OCI-LY7 (cell line): ENCODE results near the gene FIBIN. TPM values are rescaled to one million over a fixed set of nuclear protein-coding genes. Genes with fewer than 3 reads are reported as not detected.

Source experiments
- BruUV-seq: library from RNA; stranded (reverse); fragments of 400-500 nt; replicated peaks from 2 replicates; lab custom pipeline; 2021; lab: Mats Ljungman, UMichigan
- CTCF ChIA-PET: fragments of 300-600 bp; sonication (Branson Sonifier 250); formaldehyde crosslinking; loops from one replicate; lab custom pipeline; 2022; ENCODE audit warnings: antibody characterized with exemption; ENCODE audit not compliant: unreplicated experiment; lab: Charles Lee
- POLR2A ChIA-PET: fragments of 300-600 bp; sonication (Branson Sonifier 250); formaldehyde crosslinking; loops from one replicate; lab custom pipeline; 2022; ENCODE audit warnings: antibody characterized with exemption; lab: Charles Lee
- DNase-seq: peaks from one replicate; pipeline ENCODE4 v3.0.0-alpha.2; 2015; ENCODE audit warnings: low spot score
- H2AFZ ChIP-seq: fragments of 200-600 bp; sonication (generic), shearing (Covaris generic); 2 replicates; pipeline ENCODE4 v1.6.1; 2014; ENCODE audit warnings: mild to moderate bottlenecking, antibody characterized with exemption, low read length, moderate library complexity
- H3K27ac ChIP-seq: fragments of 200-600 bp; sonication (generic); 2 replicates; pipeline ENCODE4 v1.5.1; 2014; ENCODE audit warnings: mixed run types, low read depth, mild to moderate bottlenecking, moderate library complexity, low read length, inconsistent platforms; ENCODE audit not compliant: poor library complexity, severe bottlenecking
- H3K36me3 ChIP-seq: fragments of 200-600 bp; sonication (generic); 2 replicates; pipeline ENCODE4 v1.6.1; 2014; ENCODE audit warnings: mild to moderate bottlenecking, antibody characterized with exemption, low read length, moderate library complexity, mixed read lengths; ENCODE audit not compliant: insufficient read depth
- H3K4me1 ChIP-seq: fragments of 200-600 bp; sonication (generic); 2 replicates; pipeline ENCODE4 v1.5.1; 2014; ENCODE audit warnings: mild to moderate bottlenecking, low read length; ENCODE audit not compliant: insufficient read depth, poor library complexity, severe bottlenecking
- H3K4me2 ChIP-seq: fragments of 200-600 bp; sonication (generic); 2 replicates; pipeline ENCODE4 v1.6.1; 2014; ENCODE audit warnings: mild to moderate bottlenecking, low read length
- H3K4me3 ChIP-seq: fragments of 200-600 bp; sonication (generic); 2 replicates; pipeline ENCODE4 v1.5.1; 2014; ENCODE audit warnings: mild to moderate bottlenecking, low read depth, low read length; ENCODE audit not compliant: poor library complexity, severe bottlenecking
- H3K79me2 ChIP-seq: fragments of 200-600 bp; sonication (generic); 2 replicates; pipeline ENCODE4 v1.6.1; 2016; ENCODE audit warnings: low read depth, mild to moderate bottlenecking, low read length, moderate library complexity, mixed read lengths; ENCODE audit not compliant: insufficient read depth
- H3K9me2 ChIP-seq: fragments of 200-600 bp; sonication (generic); 2 replicates; pipeline ENCODE4 v1.6.1; 2016; ENCODE audit warnings: mild to moderate bottlenecking, low read length, mixed read lengths; ENCODE audit not compliant: insufficient read depth
- H3K9me3 ChIP-seq: fragments of 200-600 bp; sonication (generic); 2 replicates; pipeline ENCODE4 v1.6.1; 2014; ENCODE audit warnings: mild to moderate bottlenecking, mixed run types, low read length, mixed read lengths
- H4K20me1 ChIP-seq: fragments of 200-600 bp; sonication (generic); 2 replicates; pipeline ENCODE4 v1.6.1; 2014; ENCODE audit warnings: mild to moderate bottlenecking, antibody characterized with exemption, low read length, moderate library complexity, mixed read lengths; ENCODE audit not compliant: insufficient read depth
- CTCF ChIP-seq: fragments of 200-600 bp; sonication (generic); conservative IDR thresholded peaks from 2 replicates; pipeline ENCODE4 v1.5.1; 2014; ENCODE audit warnings: mild to moderate bottlenecking, antibody characterized with exemption, low read length, moderate library complexity, mixed read lengths
- EZH2phosphoT487 ChIP-seq: fragments of 200-600 bp; sonication (generic); IDR thresholded peaks from 2 replicates; pipeline ENCODE4 v1.6.1; 2018; ENCODE audit warnings: low read depth, borderline replicate concordance, mild to moderate bottlenecking, mixed run types, antibody characterized with exemption, low read length, moderate library complexity, mixed read lengths
- intact Hi-C: fragments of 100-400 bp; cut with micrococcal nuclease; formaldehyde crosslinking; loops from one replicate; pipeline ENCODE4 v1.10.0; 2022; ENCODE audit not compliant: unreplicated experiment
- total RNA-seq, 2 experiments: library from RNA; depleted of rRNA in 1 of 2; stranded (reverse); fragments of >200 nt in 1 of 2; shearing (Covaris generic) in 1 of 2; gene quantifications; 2 replicates each; pipeline ENCODE4 v1.2.3, GENCODE V29; 2014 to 2022

FIBIN gene
- total RNA-seq, 2 experiments from 2014 or later: not detected

GRCh38 chr11:26958005-26958701 is 35.8 kb upstream of the FIBIN start:
- TF ChIP-seq EZH2phosphoT487: no peak
- TF ChIP-seq CTCF: no peak
- DNase-seq: peak; percentile 5
- CTCF ChIA-PET: no interaction called here
- Histone ChIP-seq H3K4me1 (peaks cover 11% of the 10 kb centered on the region), H3K36me3 (no peaks in the 10 kb centered on the region; the same call in 1 of the 2 replicates), H3K4me2 (peak overlapping the region; percentile 21), H3K9me3 (peaks cover 12% of the 10 kb centered on the region; the same call in 1 of the 2 replicates), H3K9me2 (no peaks in the 10 kb centered on the region), H4K20me1 (no peaks in the 10 kb centered on the region), H3K27ac (no peak overlapping the region), H2AFZ (peak overlapping the region; percentile 66; the same call in 1 of the 2 replicates), H3K4me3 (no peak overlapping the region), H3K79me2 (no peaks in the 10 kb centered on the region)
- POLR2A ChIA-PET: interaction anchor here (0.6 to 1.3 kb wide), 2 partner anchors 9 to 92 kb away, joined by 3 to 4 read pairs; no protein-coding TSS in a partner anchor
- BruUV-seq: no TSS peak
- intact Hi-C loops: loop anchor here (5.0 kb wide), 1 partner anchor 36 kb away; no protein-coding TSS in a partner anchor

DNA sequence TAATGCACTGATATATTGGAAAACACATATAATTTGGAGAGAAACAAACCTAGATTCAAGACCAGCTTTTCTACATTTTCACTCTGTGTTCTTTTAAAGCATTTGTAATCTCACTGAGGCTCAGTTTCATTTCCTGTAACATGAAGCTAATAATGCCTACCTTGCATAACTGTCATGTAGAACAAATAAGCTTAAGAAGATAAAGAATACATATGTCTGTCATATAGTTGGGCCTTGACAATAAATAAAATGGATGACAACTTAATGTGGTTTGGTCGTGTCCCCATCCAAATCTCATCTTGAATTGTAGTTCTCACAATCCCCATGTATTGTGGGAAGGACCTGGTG is 35.2 kb upstream of the FIBIN start:
- Histone ChIP-seq H3K4me1 (peaks cover 11% of the 10 kb centered on the region), H3K36me3 (no peaks in the 10 kb centered on the region; the same call in 1 of the 2 replicates), H3K4me2 (peak overlapping the region; percentile 21), H3K9me3 (peaks cover 12% of the 10 kb centered on the region; the same call in 1 of the 2 replicates), H3K9me2 (no peaks in the 10 kb centered on the region), H3K27ac (no peak overlapping the region), H3K4me3 (no peak overlapping the region), H2AFZ (peak overlapping the region; percentile 66), H4K20me1 (no peaks in the 10 kb centered on the region), H3K79me2 (no peaks in the 10 kb centered on the region)
- ChIA-PET CTCF (no interaction called here), POLR2A (interaction anchor here (0.6 to 1.7 kb wide), 4 partner anchors 9 to 93 kb away, joined by 3 to 5 read pairs (median 4); no protein-coding TSS in a partner anchor)
- TF ChIP-seq EZH2phosphoT487 (no peak), CTCF (no peak)
- DNase-seq: no peak
- BruUV-seq: no TSS peak
- intact Hi-C loops: loop anchor here (5.0 kb wide), 1 partner anchor 36 kb away; no protein-coding TSS in a partner anchor

- H2AFZ ChIP-seq: no peak overlapping the region
- H3K4me1 ChIP-seq: peaks cover 11% of the 10 kb centered on the region
- H3K9me2 ChIP-seq: no peaks in the 10 kb centered on the region
- no peak overlapping the region for H3K27ac ChIP-seq
- TF ChIP-seq EZH2phosphoT487: no peak
- no peak for TF ChIP-seq CTCF
- intact Hi-C loops: no loop called here
- peaks cover 12% of the 10 kb centered on the region; the same call in 1 of the 2 replicates for H3K9me3 ChIP-seq
- ChIA-PET POLR2A (interaction anchor here (1.2 to 1.7 kb wide), 2 partner anchors 12 to 14 kb away, joined by 3 to 4 read pairs; no protein-coding TSS in a partner anchor), CTCF (no interaction called here)
- no peak for DNase-seq
- H3K4me2 ChIP-seq: no peak overlapping the region
- no peaks in the 10 kb centered on the region; the same call in 1 of the 2 replicates for H3K36me3 ChIP-seq
- no peaks in the 10 kb centered on the region for H4K20me1 ChIP-seq
- BruUV-seq: no TSS peak
- no peak overlapping the region for H3K4me3 ChIP-seq
- no peaks in the 10 kb centered on the region for H3K79me2 ChIP-seq
Observed at GRCh38 chr11:26960281-26960680, 33.6 kb upstream of the FIBIN start.
